ENCODE measurements around the gene ROR1. TPM values are rescaled to one million over a fixed set of nuclear protein-coding genes. Genes with fewer than 3 reads are reported as not detected.

ROR1 gene
- total RNA-seq, 1 donor from 2014 or later = 30.3 TPM

Small RNA genes within 50 kb of the gene (small RNA-seq; reads per million reads assigned to genes)
- not detected for gene RF00019
- not detected for gene RNU6-809P

Other genes starting within 250 kb of the ROR1 start
- 22.7 and 29.0 TPM in 2 replicates for gene PGM1, start 180.6 kb upstream of the ROR1 start, total RNA-seq (ENCODE audit: low replicate concordance)

Measured in neural progenitor cell (in vitro differentiated cells).